ENCODE measurements around the gene MPLKIP.
"Not testable (repeated sequence)": the region's sequence is repeated elsewhere in the genome, so short reads cannot be mapped to it uniquely, and the experiment has no call there.

The MPLKIP gene

GRCh38 chr7:40135317-40135610 is 842 bp upstream of the MPLKIP start:
- no peak overlapping the region for H3K27ac ChIP-seq (ENCODE audit: low read length)

GRCh38 chr7:40133561-40134427 is 628 bp downstream of the MPLKIP start:
- Histone ChIP-seq H3K9me2 (replicated peaks; ENCODE audit: insufficient read depth, low read length) (no peaks in the 10 kb centered on the region), H3K9me3 (replicated peaks; ENCODE audit: insufficient read depth, low read length) (no peaks in the 10 kb centered on the region), H3K36me3 (replicated peaks; ENCODE audit: insufficient read depth, low read length) (no peaks in the 10 kb centered on the region), H3K4me1 (ENCODE audit: low read length) (peaks cover 12% of the 10 kb centered on the region), H2AFZ (ENCODE audit: low read length) (peak overlapping the region; percentile 79), H3K9ac (ENCODE audit: low read length) (peak overlapping the region; percentile 95), H3F3A (ENCODE audit: insufficient read depth, low read length) (no peaks in the 10 kb centered on the region), H3K79me2 (ENCODE audit: low read length) (peaks cover 55% of the 10 kb centered on the region), H3K4me2 (ENCODE audit: low read depth, low read length) (peak overlapping the region; percentile 97), H3K4me3 (ENCODE audit: low read length) (peak overlapping the region; percentile 97), H3K27ac (ENCODE audit: low read length) (peak overlapping the region; percentile 60), H4K20me1 (ENCODE audit: insufficient read depth, low read length) (no peaks in the 10 kb centered on the region), H3K27me3 (replicated peaks; ENCODE audit: insufficient read depth, low read length) (no peaks in the 10 kb centered on the region)
- DNase-seq: peak; percentile 35
- no peak for TF ChIP-seq CTCF (IDR thresholded peaks at IDR 0.05; ENCODE audit: low read length)
- no peak for TF ChIP-seq EZH2 (optimal IDR thresholded peaks at IDR 0.05; ENCODE audit: low read depth, low read length)
- TF ChIP-seq EZH2phosphoT487 (IDR thresholded peaks at IDR 0.05; ENCODE audit: low read length): no peak

More at GRCh38 chr7:40135317-40135610, 842 bp upstream of the MPLKIP start:
- Histone ChIP-seq H3K79me2 (ENCODE audit: low read length) (peaks cover 42% of the 10 kb centered on the region), H3K4me3 (ENCODE audit: low read length) (peak overlapping the region; percentile 97), H2AFZ (ENCODE audit: low read length) (peak overlapping the region; percentile 79), H3K4me1 (ENCODE audit: low read length) (peaks cover 12% of the 10 kb centered on the region), H3K36me3 (replicated peaks; ENCODE audit: insufficient read depth, low read length) (no peaks in the 10 kb centered on the region), H3K4me2 (ENCODE audit: low read depth, low read length) (peak overlapping the region; percentile 97), H4K20me1 (ENCODE audit: insufficient read depth, low read length) (no peaks in the 10 kb centered on the region), H3K27me3 (replicated peaks; ENCODE audit: insufficient read depth, low read length) (no peaks in the 10 kb centered on the region), H3K9ac (ENCODE audit: low read length) (peak overlapping the region; percentile 95; the same call in 1 of the 2 replicates), H3K9me3 (replicated peaks; ENCODE audit: insufficient read depth, low read length) (no peaks in the 10 kb centered on the region), H3K9me2 (replicated peaks; ENCODE audit: insufficient read depth, low read length) (no peaks in the 10 kb centered on the region), H3F3A (ENCODE audit: insufficient read depth, low read length) (no peaks in the 10 kb centered on the region)
- TF ChIP-seq EZH2phosphoT487 (IDR thresholded peaks at IDR 0.05; ENCODE audit: low read length) (no peak), EZH2 (optimal IDR thresholded peaks at IDR 0.05; ENCODE audit: low read depth, low read length) (no peak), CTCF (IDR thresholded peaks at IDR 0.05; ENCODE audit: low read length) (no peak)
- no peak for DNase-seq

- Histone ChIP-seq H3F3A (ENCODE audit: insufficient read depth, low read length) (no peaks in the 10 kb centered on the region), H3K36me3 (replicated peaks; ENCODE audit: insufficient read depth, low read length) (no peaks in the 10 kb centered on the region), H3K79me2 (ENCODE audit: low read length) (peaks cover under 1% of the 10 kb centered on the region; the same call in 1 of the 2 replicates), H3K4me3 (ENCODE audit: low read length) (no peak overlapping the region), H3K27me3 (replicated peaks; ENCODE audit: insufficient read depth, low read length) (no peaks in the 10 kb centered on the region), H3K9ac (ENCODE audit: low read length) (no peak overlapping the region), H3K4me1 (ENCODE audit: low read length) (no peaks in the 10 kb centered on the region), H3K9me3 (replicated peaks; ENCODE audit: insufficient read depth, low read length) (no peaks in the 10 kb centered on the region), H3K4me2 (ENCODE audit: low read depth, low read length) (no peak overlapping the region), H4K20me1 (ENCODE audit: insufficient read depth, low read length) (no peaks in the 10 kb centered on the region), H2AFZ (ENCODE audit: low read length) (no peak overlapping the region), H3K9me2 (replicated peaks; ENCODE audit: insufficient read depth, low read length) (no peaks in the 10 kb centered on the region), H3K27ac (ENCODE audit: low read length) (no peak overlapping the region)
- DNase-seq: no peak
- TF ChIP-seq EZH2phosphoT487 (IDR thresholded peaks at IDR 0.05; ENCODE audit: low read length): no peak
- TF ChIP-seq EZH2 (optimal IDR thresholded peaks at IDR 0.05; ENCODE audit: low read depth, low read length): no peak
- TF ChIP-seq CTCF (IDR thresholded peaks at IDR 0.05; ENCODE audit: low read length): no peak
Observed at GRCh38 chr7:40122940-40123254, 11.5 kb downstream of the MPLKIP start.

GRCh38 chr7:40122100-40122939 is 12.1 kb downstream of the MPLKIP start:
- H3K4me1 ChIP-seq (ENCODE audit: low read length); H2AFZ ChIP-seq (ENCODE audit: low read length); H3K36me3 ChIP-seq (replicated peaks; ENCODE audit: insufficient read depth, low read length); H3K9ac ChIP-seq (ENCODE audit: low read length); H3K27me3 ChIP-seq (replicated peaks; ENCODE audit: insufficient read depth, low read length); H4K20me1 ChIP-seq (ENCODE audit: insufficient read depth, low read length); H3K4me2 ChIP-seq (ENCODE audit: low read depth, low read length); H3K4me3 ChIP-seq (ENCODE audit: low read length); H3K27ac ChIP-seq (ENCODE audit: low read length); H3K9me2 ChIP-seq (replicated peaks; ENCODE audit: insufficient read depth, low read length); H3K9me3 ChIP-seq (replicated peaks; ENCODE audit: insufficient read depth, low read length); H3F3A ChIP-seq (ENCODE audit: insufficient read depth, low read length); H3K79me2 ChIP-seq (ENCODE audit: low read length); DNase-seq: not testable (repeated sequence)
